CD14-positive monocyte (primary cell): ENCODE results near the gene TBX2. TPM values are rescaled to one million over a fixed set of nuclear protein-coding genes. Genes with fewer than 3 reads are reported as not detected.

Source experiments
- DNase-seq, 3 donors: peaks; one replicate each; pipeline ENCODE4 v3.0.0-alpha.2; 2011 to 2022
- H2AFZ ChIP-seq: 2 replicates; pipeline ENCODE4 v1.6.0; 2012; ENCODE audit warnings: mild to moderate bottlenecking, low read depth, low read length, inconsistent platforms; ENCODE audit not compliant: insufficient read depth, poor library complexity, severe bottlenecking
- H3K27ac ChIP-seq, 2 donors: 1 replicate in 1 of 2; 2 replicates in 1 of 2; pipeline ENCODE4 v1.5.1; 2012 to 2013; ENCODE audit warnings: low read length in 2 of 2, control low read depth in 1 of 2, inconsistent platforms in 1 of 2, low read depth in 1 of 2, mild to moderate bottlenecking in 1 of 2
- H3K27me3 ChIP-seq, 2 donors: one replicate each; pipeline versions ENCODE4 v1.6.0 to v1.6.1; 2011 to 2013; ENCODE audit warnings: low read length in 2 of 2; ENCODE audit not compliant: control insufficient read depth in 2 of 2, insufficient read depth in 2 of 2
- H3K36me3 ChIP-seq, 2 donors: replicated peaks in 1 of 2; 1 replicate in 1 of 2; 2 replicates in 1 of 2; pipeline versions ENCODE4 v1.5.1 to v1.6.1; 2012 to 2013; ENCODE audit warnings: low read length in 2 of 2, control low read depth in 1 of 2, inconsistent platforms in 1 of 2, mild to moderate bottlenecking in 1 of 2; ENCODE audit not compliant: insufficient read depth in 2 of 2, control insufficient read depth in 1 of 2
- H3K4me1 ChIP-seq, 2 donors: 1 replicate in 1 of 2; 2 replicates in 1 of 2; pipeline versions ENCODE4 v1.5.1 to v1.6.1; 2012 to 2013; ENCODE audit warnings: low read length in 2 of 2, control low read depth in 1 of 2, inconsistent platforms in 1 of 2, mild to moderate bottlenecking in 1 of 2, moderate library complexity in 1 of 2; ENCODE audit not compliant: insufficient read depth in 2 of 2, control insufficient read depth in 1 of 2
- H3K4me2 ChIP-seq: replicated peaks from 2 replicates; pipeline ENCODE3; 2012; ENCODE audit warnings: low read length, moderate library complexity, mild to moderate bottlenecking; ENCODE audit not compliant: poor library complexity, severe bottlenecking; ENCODE audit errors: extremely low read depth
- H3K4me3 ChIP-seq, 3 experiments: fragments of 200-600 bp in 1 of 3; sonication (generic) in 1 of 3; replicated peaks in 1 of 3; 1 replicate in 2 of 3; 2 replicates in 1 of 3; pipeline ENCODE4 v1.5.1; 2011 to 2013; ENCODE audit warnings: low read length in 3 of 3, mild to moderate bottlenecking in 3 of 3, control low read depth in 2 of 3, low read depth in 2 of 3, inconsistent platforms in 1 of 3, moderate library complexity in 1 of 3
- H3K79me2 ChIP-seq: 2 replicates; pipeline ENCODE4 v1.6.0; 2012; ENCODE audit warnings: mild to moderate bottlenecking, control low read depth, inconsistent platforms, low read length, moderate library complexity; ENCODE audit not compliant: insufficient read depth
- H3K9ac ChIP-seq: 2 replicates; pipeline ENCODE4 v1.6.0; 2017; ENCODE audit warnings: low read length, mild to moderate bottlenecking; ENCODE audit not compliant: insufficient read depth, poor library complexity, severe bottlenecking
- H3K9me3 ChIP-seq, 2 donors: replicated peaks in 1 of 2; 1 replicate in 1 of 2; 2 replicates in 1 of 2; pipeline versions ENCODE4 v1.5.1 to v1.6.1; 2012 to 2013; ENCODE audit warnings: low read length in 2 of 2, control low read depth in 1 of 2; ENCODE audit not compliant: control insufficient read depth in 1 of 2, insufficient read depth in 1 of 2
- H4K20me1 ChIP-seq: 2 replicates; pipeline ENCODE4 v1.6.0; 2012; ENCODE audit warnings: mild to moderate bottlenecking, low read length, control low read depth, moderate library complexity; ENCODE audit not compliant: insufficient read depth
- H3K27ac Mint-ChIP-seq, 7 donors: one replicate each; pipeline ENCODE4 v1.8.0; 2020; ENCODE audit warnings: mild to moderate bottlenecking in 7 of 7, mixed read lengths in 7 of 7, moderate library complexity in 6 of 7, inconsistent platforms in 2 of 7
- H3K27me3 Mint-ChIP-seq, 3 donors: one replicate each; pipeline ENCODE4 v1.8.0; 2021 to 2022; ENCODE audit warnings: low read depth in 3 of 3, mild to moderate bottlenecking in 3 of 3, mixed read lengths in 3 of 3, moderate library complexity in 3 of 3, inconsistent platforms in 1 of 3
- H3K36me3 Mint-ChIP-seq, 2 donors: one replicate each; pipeline ENCODE4 v1.8.0; 2020; ENCODE audit warnings: mixed read lengths in 2 of 2, inconsistent platforms in 1 of 2, mild to moderate bottlenecking in 1 of 2
- H3K4me1 Mint-ChIP-seq: one replicate; pipeline ENCODE4 v1.8.0; 2020; ENCODE audit warnings: mild to moderate bottlenecking, mixed read lengths
- H3K4me3 Mint-ChIP-seq, 2 donors: one replicate each; pipeline ENCODE4 v1.8.0; 2020; ENCODE audit warnings: mild to moderate bottlenecking in 2 of 2, mixed read lengths in 2 of 2, moderate library complexity in 1 of 2
- H3K9me3 Mint-ChIP-seq, 7 donors: one replicate each; pipeline ENCODE4 v1.8.0; 2020 to 2022; ENCODE audit warnings: mixed read lengths in 7 of 7, mild to moderate bottlenecking in 6 of 7, moderate library complexity in 6 of 7, inconsistent platforms in 2 of 7
- CTCF ChIP-seq: fragments of 200-600 bp; IDR thresholded peaks from one replicate; pipeline ENCODE4 v1.8.0; 2022; ENCODE audit warnings: antibody characterized with exemption, mild to moderate bottlenecking
- WGBS: methylation state at CpG from one replicate; pipeline ENCODE4 v1.1.5; 2013; ENCODE audit warnings: missing lambda C conversion rate; ENCODE audit not compliant: insufficient coverage; 5-methylcytosine and 5-hydroxymethylcytosine counted together
- intact Hi-C, 2 donors: fragments of 100-400 bp; cut with micrococcal nuclease; formaldehyde crosslinking; loops; one replicate each; pipeline versions ENCODE4 v1.15.0 to v1.15.1; 2023
- polyA plus RNA-seq, 3 donors: library from polyadenylated mRNA; depleted of rRNA in 1 of 3; unstranded in 2 of 3; stranded (reverse) in 1 of 3; fragments of 300-500 nt in 2 of 3; fragments of >200 nt in 1 of 3; fragmentation: Illumina TruSeq in 2 of 3; gene quantifications; 1 replicate in 2 of 3; 2 replicates in 1 of 3; pipeline ENCODE4 v1.2.3, GENCODE V29; 2012 to 2021

Gene TBX2
- polyA plus RNA-seq, 3 donors, result 0.03 TPM; not detected in 2

- no peak overlapping the region for H3K9ac ChIP-seq
- H3K27me3 Mint-ChIP-seq, result peaks cover 87 to 98% (median 96%) of the 10 kb centered on the region in 3 donors
- 22% methylated on average over 18 of the region's 18 CpGs for WGBS
- H4K20me1 ChIP-seq, result no peaks in the 10 kb centered on the region
- intact Hi-C loops, result no loop called here
- H3K4me1 Mint-ChIP-seq, result peaks cover 37% of the 10 kb centered on the region
- no peak overlapping the region for H2AFZ ChIP-seq
- H3K27ac ChIP-seq, result no peak overlapping the region
- peaks cover 0 to 48% (median 19%) of the 10 kb centered on the region in 7 donors for H3K9me3 Mint-ChIP-seq
- peak overlapping the region in 1 of 2 donors; percentile 84 for H3K4me3 Mint-ChIP-seq
- peaks cover 89 to 98% of the 10 kb centered on the region in 2 donors for H3K27me3 ChIP-seq
- TF ChIP-seq CTCF, result no peak
- no peak overlapping the region for H3K27ac Mint-ChIP-seq
- H3K36me3 Mint-ChIP-seq, result peaks cover 8 to 14% of the 10 kb centered on the region in 2 donors
- no peak overlapping the region for H3K4me3 ChIP-seq
- no peaks in the 10 kb centered on the region for H3K36me3 ChIP-seq
- H3K4me1 ChIP-seq, result peaks cover 8 to 14% of the 10 kb centered on the region in 2 donors
- no peak for DNase-seq
- H3K79me2 ChIP-seq, result no peaks in the 10 kb centered on the region
- no peak overlapping the region for H3K4me2 ChIP-seq
- peaks cover 10 to 44% of the 10 kb centered on the region in 2 donors for H3K9me3 ChIP-seq
These were observed 55.8 kb downstream of the TBX2 start for GRCh38 chr17:61455324-61456060.

- Histone ChIP-seq H2AFZ (no peak overlapping the region), H3K4me3 (no peak overlapping the region), H3K4me2 (no peak overlapping the region), H3K36me3 (no peaks in the 10 kb centered on the region), H4K20me1 (no peaks in the 10 kb centered on the region), H3K9me3 (peaks cover 7 to 44% of the 10 kb centered on the region in 2 donors), H3K27ac (no peak overlapping the region), H3K27me3 (peaks cover 89 to 98% of the 10 kb centered on the region in 2 donors), H3K79me2 (no peaks in the 10 kb centered on the region), H3K4me1 (peaks cover 8 to 14% of the 10 kb centered on the region in 2 donors), H3K9ac (no peak overlapping the region)
- intact Hi-C loops, result no loop called here
- TF ChIP-seq CTCF, result no peak
- H3K27me3 Mint-ChIP-seq, result peaks cover 87 to 98% (median 96%) of the 10 kb centered on the region in 3 donors
- 11% methylated on average over 44 of the region's 47 CpGs for WGBS
- peaks cover 35% of the 10 kb centered on the region for H3K4me1 Mint-ChIP-seq
- peaks cover 8 to 14% of the 10 kb centered on the region in 2 donors for H3K36me3 Mint-ChIP-seq
- peak overlapping the region in 1 of 2 donors; percentile 84 for H3K4me3 Mint-ChIP-seq
- no peak for DNase-seq
- H3K27ac Mint-ChIP-seq, result no peak overlapping the region
- peaks cover 0 to 43% (median 20%) of the 10 kb centered on the region in 7 donors for H3K9me3 Mint-ChIP-seq
These were observed 56.5 kb downstream of the TBX2 start for GRCh38 chr17:61456061-61456681.
